Astrocyte (in vitro differentiated cells and primary cell): ENCODE results near the gene SHC1.

ENCODE experiments used
- EZH2 ChIP-seq: IDR thresholded peaks from 2 replicates; pipeline ENCODE4 v1.6.1; 2012; ENCODE audit warnings: mild to moderate bottlenecking, low read length, inconsistent platforms; ENCODE audit not compliant: insufficient read depth
- TF ChIP-seq, protein P1 (sequence below): IDR thresholded peaks from 2 replicates; pipeline ENCODE4 v1.5.1; 2011; ENCODE audit warnings: low read depth, mild to moderate bottlenecking, inconsistent platforms, low read length, moderate library complexity; ENCODE audit not compliant: insufficient read depth

DNA sequence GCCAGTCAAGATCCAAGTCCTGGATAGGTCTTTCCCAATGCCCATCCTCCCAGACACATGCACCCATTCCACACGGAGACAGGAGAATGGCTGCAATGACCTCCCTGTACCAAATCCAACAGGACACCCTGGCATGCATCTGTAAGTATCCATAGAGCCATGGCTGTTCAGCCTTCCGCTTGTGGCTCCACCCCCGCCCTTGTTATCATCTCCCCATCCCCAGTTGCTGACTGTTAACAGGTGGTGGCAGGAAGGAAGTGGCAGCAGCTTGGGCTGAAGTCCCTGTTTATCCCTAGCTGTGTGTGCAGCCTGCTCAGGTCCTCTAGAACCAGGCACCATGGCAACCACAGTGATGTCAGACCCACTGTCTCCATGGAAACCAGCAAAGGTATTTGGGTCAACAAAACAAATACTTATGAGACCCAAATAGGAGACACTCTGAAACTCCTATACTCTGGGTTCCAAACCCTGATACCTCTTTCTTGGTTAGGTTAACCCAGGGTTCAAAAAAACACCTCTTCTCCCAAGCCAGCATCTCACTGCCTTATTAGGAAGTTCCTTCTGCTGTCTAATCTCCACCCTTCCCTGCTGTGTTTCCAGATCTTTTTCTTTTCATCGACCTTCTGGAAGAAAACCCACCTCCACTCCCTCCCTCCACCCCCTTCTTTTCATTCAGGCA lies 15.4 kb downstream of the SHC1 start:
- TF ChIP-seq EZH2: no peak
- TF ChIP-seq, protein P1, sequence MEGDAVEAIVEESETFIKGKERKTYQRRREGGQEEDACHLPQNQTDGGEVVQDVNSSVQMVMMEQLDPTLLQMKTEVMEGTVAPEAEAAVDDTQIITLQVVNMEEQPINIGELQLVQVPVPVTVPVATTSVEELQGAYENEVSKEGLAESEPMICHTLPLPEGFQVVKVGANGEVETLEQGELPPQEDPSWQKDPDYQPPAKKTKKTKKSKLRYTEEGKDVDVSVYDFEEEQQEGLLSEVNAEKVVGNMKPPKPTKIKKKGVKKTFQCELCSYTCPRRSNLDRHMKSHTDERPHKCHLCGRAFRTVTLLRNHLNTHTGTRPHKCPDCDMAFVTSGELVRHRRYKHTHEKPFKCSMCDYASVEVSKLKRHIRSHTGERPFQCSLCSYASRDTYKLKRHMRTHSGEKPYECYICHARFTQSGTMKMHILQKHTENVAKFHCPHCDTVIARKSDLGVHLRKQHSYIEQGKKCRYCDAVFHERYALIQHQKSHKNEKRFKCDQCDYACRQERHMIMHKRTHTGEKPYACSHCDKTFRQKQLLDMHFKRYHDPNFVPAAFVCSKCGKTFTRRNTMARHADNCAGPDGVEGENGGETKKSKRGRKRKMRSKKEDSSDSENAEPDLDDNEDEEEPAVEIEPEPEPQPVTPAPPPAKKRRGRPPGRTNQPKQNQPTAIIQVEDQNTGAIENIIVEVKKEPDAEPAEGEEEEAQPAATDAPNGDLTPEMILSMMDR: no peak
